Fibroblast of lung (primary cell): Measurements from ENCODE around the gene DBH. TPM values are rescaled to one million over a fixed set of nuclear protein-coding genes. Genes with fewer than 3 reads are reported as not detected.
"Not testable (repeated sequence)": the region's sequence is repeated elsewhere in the genome, so short reads cannot be mapped to it uniquely, and the experiment has no call there.

ENCODE experiments used
- DNase-seq, 2 donors: peaks; one replicate each; pipeline versions ENCODE4 v3.0.0 to v3.0.0-alpha.2; 2010; ENCODE audit warnings: low read depth in 2 of 2
- H2AFZ ChIP-seq: 2 replicates; pipeline ENCODE4 v1.5.1; 2012; ENCODE audit warnings: low read length, control low read depth, inconsistent platforms
- H3K27ac ChIP-seq: 2 replicates; pipeline ENCODE4 v1.5.1; 2011; ENCODE audit warnings: low read length, control low read depth; ENCODE audit not compliant: insufficient read depth
- H3K27me3 ChIP-seq: 2 replicates; pipeline ENCODE4 v1.5.1; 2011; ENCODE audit warnings: mild to moderate bottlenecking, low read length; ENCODE audit not compliant: control insufficient read depth, insufficient read depth
- H3K36me3 ChIP-seq: 2 replicates; pipeline ENCODE4 v1.5.1; 2011; ENCODE audit warnings: low read length; ENCODE audit not compliant: control insufficient read depth, insufficient read depth
- H3K4me1 ChIP-seq: 2 replicates; pipeline ENCODE4 v1.5.1; 2011; ENCODE audit warnings: low read length; ENCODE audit not compliant: control insufficient read depth, insufficient read depth; ENCODE audit errors: extremely low read depth
- H3K4me2 ChIP-seq: 2 replicates; pipeline ENCODE4 v1.5.1; 2011; ENCODE audit warnings: low read length, control low read depth; ENCODE audit not compliant: insufficient read depth; ENCODE audit errors: extremely low read depth
- H3K4me3 ChIP-seq, 4 experiments: fragments of 200-600 bp in 1 of 4; sonication (generic) in 1 of 4; replicated peaks in 1 of 4; 2 replicates each; pipeline ENCODE4 v1.5.1; 2011 to 2016; ENCODE audit warnings: low read length in 4 of 4, low read depth in 3 of 4, mild to moderate bottlenecking in 3 of 4, control low read depth in 2 of 4, inconsistent platforms in 1 of 4, mixed read lengths in 1 of 4; ENCODE audit not compliant: insufficient read depth in 1 of 4; ENCODE audit errors: control extremely low read depth in 1 of 4
- H3K79me2 ChIP-seq: 2 replicates; pipeline ENCODE4 v1.5.1; 2012; ENCODE audit warnings: mild to moderate bottlenecking, low read length, inconsistent platforms; ENCODE audit not compliant: control insufficient read depth, insufficient read depth
- H3K9ac ChIP-seq: 2 replicates; pipeline ENCODE4 v1.5.1; 2011; ENCODE audit warnings: mild to moderate bottlenecking, low read length, control low read depth; ENCODE audit not compliant: insufficient read depth
- H3K9me3 ChIP-seq: 2 replicates; pipeline ENCODE4 v1.5.1; 2012; ENCODE audit warnings: low read depth, low read length; ENCODE audit not compliant: control insufficient read depth, insufficient read depth
- H4K20me1 ChIP-seq: 2 replicates; pipeline ENCODE4 v1.5.1; 2011; ENCODE audit warnings: low read length; ENCODE audit not compliant: control insufficient read depth, insufficient read depth; ENCODE audit errors: extremely low read depth
- CTCF ChIP-seq, 2 donors: IDR thresholded peaks in 1 of 2; conservative IDR thresholded peaks in 1 of 2; 1 replicate in 1 of 2; 2 replicates in 1 of 2; pipeline ENCODE4 v1.5.1; 2011 to 2012; ENCODE audit warnings: low read length in 2 of 2, control low read depth in 1 of 2, inconsistent platforms in 1 of 2, low read depth in 1 of 2, mild to moderate bottlenecking in 1 of 2
- EZH2 ChIP-seq: IDR thresholded peaks from 2 replicates; pipeline ENCODE4 v1.5.1; 2012; ENCODE audit warnings: low read length, control low read depth, mild to moderate bottlenecking; ENCODE audit errors: missing control alignments
- polyA plus RNA-seq, 2 donors: library from polyadenylated mRNA; depleted of rRNA in 1 of 2; stranded (reverse) in 1 of 2; unstranded in 1 of 2; fragments of >200 nt; gene quantifications; 2 replicates each; pipeline ENCODE4 v1.2.1, GENCODE V29; 2011 to 2012; ENCODE audit warnings: missing spikeins in 1 of 2
- total RNA-seq: library from RNA; depleted of rRNA; stranded (reverse); fragments of >200 nt; gene quantifications from 2 replicates; pipeline ENCODE4 v1.2.1, GENCODE V29; 2014

Gene DBH
- total and polyA plus RNA-seq, 2 donors (not counting 1 experiment from before 2014, with no cell fraction given) = not detected

- H3K4me2 ChIP-seq = no peak overlapping the region
- no peaks in the 10 kb centered on the region for H3K27me3 ChIP-seq
- no peaks in the 10 kb centered on the region for H3K4me1 ChIP-seq
- TF ChIP-seq CTCF (conservative IDR thresholded peaks at IDR 0.05 in 1 of 2, IDR thresholded peaks at IDR 0.05 in 1 of 2; ENCODE audit: low read depth in 1 of 2, low read length in 2 of 2) (no peak), EZH2 (no peak)
- no peaks in the 10 kb centered on the region for H3K9me3 ChIP-seq
- H2AFZ ChIP-seq = no peak overlapping the region
- H4K20me1 ChIP-seq = no peaks in the 10 kb centered on the region
- no peaks in the 10 kb centered on the region for H3K36me3 ChIP-seq
- no peak overlapping the region for H3K4me3 ChIP-seq
- DNase-seq = no peak
- no peak overlapping the region for H3K9ac ChIP-seq
- H3K79me2 ChIP-seq = no peaks in the 10 kb centered on the region
- H3K27ac ChIP-seq = no peak overlapping the region
These were observed 36.5 kb downstream of the DBH start for GRCh38 chr9:133672503-133673257.

GRCh38 chr9:133673258-133673655 lies 37.1 kb downstream of the DBH start:
- Histone ChIP-seq H2AFZ (no peak overlapping the region), H3K27ac (no peak overlapping the region), H3K27me3 (no peaks in the 10 kb centered on the region), H3K4me1 (no peaks in the 10 kb centered on the region), H3K4me3 (no peak overlapping the region), H3K79me2 (no peaks in the 10 kb centered on the region), H3K9me3 (no peaks in the 10 kb centered on the region), H3K36me3 (no peaks in the 10 kb centered on the region), H3K4me2 (no peak overlapping the region), H4K20me1 (no peaks in the 10 kb centered on the region), H3K9ac (no peak overlapping the region)
- no peak for DNase-seq
- no peak for TF ChIP-seq CTCF (conservative IDR thresholded peaks at IDR 0.05 in 1 of 2, IDR thresholded peaks at IDR 0.05 in 1 of 2; ENCODE audit: low read depth in 1 of 2, low read length in 2 of 2)
- no peak for TF ChIP-seq EZH2

- Histone ChIP-seq H3K27me3 (no peaks in the 10 kb centered on the region), H3K4me3 (no peak overlapping the region), H3K36me3 (no peaks in the 10 kb centered on the region), H2AFZ (no peak overlapping the region), H3K4me2 (no peak overlapping the region), H4K20me1 (no peaks in the 10 kb centered on the region), H3K4me1 (no peaks in the 10 kb centered on the region), H3K9me3 (no peaks in the 10 kb centered on the region), H3K27ac (no peak overlapping the region), H3K79me2 (no peaks in the 10 kb centered on the region), H3K9ac (no peak overlapping the region)
- no peak for DNase-seq
- TF ChIP-seq EZH2 (no peak), CTCF (conservative IDR thresholded peaks at IDR 0.05 in 1 of 2, IDR thresholded peaks at IDR 0.05 in 1 of 2; ENCODE audit: low read depth in 1 of 2, low read length in 2 of 2) (no peak)
These were observed 37.9 kb downstream of the DBH start for GRCh38 chr9:133674091-133674490.

- not testable (repeated sequence) for H2AFZ ChIP-seq, H3K27me3 ChIP-seq, H3K36me3 ChIP-seq, DNase-seq, H4K20me1 ChIP-seq, H3K4me3 ChIP-seq, H3K79me2 ChIP-seq, H3K4me2 ChIP-seq, H3K27ac ChIP-seq, H3K9me3 ChIP-seq, H3K9ac ChIP-seq, H3K4me1 ChIP-seq
These were observed 39.6 kb downstream of the DBH start for GRCh38 chr9:133675796-133676195.
